Astrocyte (in vitro differentiated cells and primary cell): ENCODE measurements around the gene FNDC3B. TPM values are rescaled to one million over a fixed set of nuclear protein-coding genes. Genes with fewer than 3 reads are reported as not detected.

Source experiments
- DNase-seq: peaks from one replicate; pipeline ENCODE4 v3.0.0-alpha.2; 2010; ENCODE audit warnings: low read depth
- FAIRE-seq: peaks from 2 replicates; lab custom pipeline; 2011; peaks lifted over from hg19 to GRCh38; lab: Jason Lieb, UNC
- H2AFZ ChIP-seq: 2 replicates; pipeline ENCODE4 v1.6.0; 2012; ENCODE audit warnings: low read depth, low read length, inconsistent platforms
- H3K27ac ChIP-seq: 2 replicates; pipeline ENCODE4 v1.5.1; 2011; ENCODE audit warnings: low read depth, low read length, inconsistent platforms
- H3K27me3 ChIP-seq: 2 replicates; pipeline ENCODE4 v1.6.0; 2011; ENCODE audit warnings: low read length, inconsistent platforms; ENCODE audit not compliant: insufficient read depth
- H3K36me3 ChIP-seq: 2 replicates; pipeline ENCODE4 v1.5.1; 2011; ENCODE audit warnings: low read length, inconsistent platforms; ENCODE audit not compliant: insufficient read depth
- H3K4me1 ChIP-seq: 2 replicates; pipeline ENCODE4 v1.5.1; 2011; ENCODE audit warnings: low read length, inconsistent platforms; ENCODE audit not compliant: insufficient read depth
- H3K4me2 ChIP-seq: 2 replicates; pipeline ENCODE4 v1.6.0; 2012; ENCODE audit warnings: low read length, inconsistent platforms
- H3K4me3 ChIP-seq: 2 replicates; pipeline ENCODE4 v1.5.1; 2011; ENCODE audit warnings: low read depth, mild to moderate bottlenecking, low read length, inconsistent platforms; ENCODE audit not compliant: insufficient read depth
- H3K79me2 ChIP-seq: 2 replicates; pipeline ENCODE4 v1.6.0; 2012; ENCODE audit warnings: mild to moderate bottlenecking, low read length, inconsistent platforms; ENCODE audit not compliant: insufficient read depth
- H3K9ac ChIP-seq: 2 replicates; pipeline ENCODE4 v1.6.0; 2012; ENCODE audit warnings: mild to moderate bottlenecking, low read length, inconsistent platforms
- H3K9me3 ChIP-seq: 2 replicates; pipeline ENCODE4 v1.5.1; 2012; ENCODE audit warnings: low read depth, mild to moderate bottlenecking, low read length, inconsistent platforms; ENCODE audit not compliant: insufficient read depth
- H4K20me1 ChIP-seq: 2 replicates; pipeline ENCODE4 v1.6.0; 2012; ENCODE audit warnings: low read length, inconsistent platforms; ENCODE audit not compliant: insufficient read depth
- H3K27ac Mint-ChIP-seq: one replicate; pipeline ENCODE4 v1.8.0; 2021; ENCODE audit warnings: mild to moderate bottlenecking, mixed read lengths; ENCODE audit not compliant: unreplicated experiment
- H3K27me3 Mint-ChIP-seq: one replicate; pipeline ENCODE4 v1.8.0; 2021; ENCODE audit warnings: low read depth, mixed read lengths; ENCODE audit not compliant: unreplicated experiment
- H3K36me3 Mint-ChIP-seq: one replicate; pipeline ENCODE4 v1.8.0; 2021; ENCODE audit warnings: low read depth, mixed read lengths; ENCODE audit not compliant: unreplicated experiment
- H3K4me1 Mint-ChIP-seq: one replicate; pipeline ENCODE4 v1.8.0; 2021; ENCODE audit warnings: low read depth, mixed read lengths; ENCODE audit not compliant: unreplicated experiment
- H3K4me3 Mint-ChIP-seq: one replicate; pipeline ENCODE4 v1.8.0; 2021; ENCODE audit warnings: mild to moderate bottlenecking, moderate library complexity, mixed read lengths; ENCODE audit not compliant: unreplicated experiment
- H3K9me3 Mint-ChIP-seq: one replicate; pipeline ENCODE4 v1.8.0; 2021; ENCODE audit warnings: mild to moderate bottlenecking, mixed read lengths; ENCODE audit not compliant: unreplicated experiment
- CTCF ChIP-seq: IDR thresholded peaks from 2 replicates; pipeline ENCODE4 v1.5.1; 2011; ENCODE audit warnings: low read depth, mild to moderate bottlenecking, inconsistent platforms, low read length, moderate library complexity; ENCODE audit not compliant: insufficient read depth
- EZH2 ChIP-seq: IDR thresholded peaks from 2 replicates; pipeline ENCODE4 v1.6.1; 2012; ENCODE audit warnings: mild to moderate bottlenecking, low read length, inconsistent platforms; ENCODE audit not compliant: insufficient read depth
- total RNA-seq: library from RNA; stranded (reverse); gene quantifications from 2 replicates; pipeline ENCODE4 v1.2.1, GENCODE V29; 2021

The FNDC3B gene
- total RNA-seq, 1 donor from 2014 or later: 327 TPM

GRCh38 chr3:172164620-172165362 lies 125.4 kb downstream of the FNDC3B start:
- no peak for DNase-seq
- Mint-ChIP-seq H3K4me3 (no peak overlapping the region), H3K27ac (peak overlapping the region; percentile 38), H3K4me1 (peaks cover 71% of the 10 kb centered on the region), H3K9me3 (no peaks in the 10 kb centered on the region), H3K36me3 (peaks cover 13% of the 10 kb centered on the region), H3K27me3 (no peaks in the 10 kb centered on the region)
- Histone ChIP-seq H3K4me2 (no peak overlapping the region), H3K27ac (no peak overlapping the region), H3K36me3 (no peaks in the 10 kb centered on the region), H3K4me1 (peaks cover 30% of the 10 kb centered on the region), H3K79me2 (peaks cover 97% of the 10 kb centered on the region), H3K9ac (no peak overlapping the region), H3K9me3 (no peaks in the 10 kb centered on the region), H2AFZ (no peak overlapping the region), H3K4me3 (no peak overlapping the region), H4K20me1 (peaks cover 73% of the 10 kb centered on the region), H3K27me3 (no peaks in the 10 kb centered on the region)
- no peak for FAIRE-seq
- TF ChIP-seq CTCF: no peak
- no peak for TF ChIP-seq EZH2

GRCh38 chr3:172166261-172166660 lies 126.9 kb downstream of the FNDC3B start:
- H3K4me1 ChIP-seq: peaks cover 28% of the 10 kb centered on the region
- Mint-ChIP-seq H3K36me3 (peaks cover 12% of the 10 kb centered on the region), H3K27ac (peak overlapping the region; percentile 77), H3K4me1 (peaks cover 72% of the 10 kb centered on the region), H3K4me3 (no peak overlapping the region), H3K27me3 (no peaks in the 10 kb centered on the region), H3K9me3 (no peaks in the 10 kb centered on the region)
- no peak overlapping the region for H2AFZ ChIP-seq
- no peaks in the 10 kb centered on the region for H3K9me3 ChIP-seq
- TF ChIP-seq CTCF: no peak
- TF ChIP-seq EZH2: no peak
- H3K9ac ChIP-seq: no peak overlapping the region
- H3K27ac ChIP-seq: no peak overlapping the region
- no peak overlapping the region for H3K4me2 ChIP-seq
- H3K4me3 ChIP-seq: no peak overlapping the region
- DNase-seq (peak; percentile 55), FAIRE-seq (no peak)
- peaks cover 97% of the 10 kb centered on the region for H3K79me2 ChIP-seq
- H4K20me1 ChIP-seq: peaks cover 74% of the 10 kb centered on the region
- no peaks in the 10 kb centered on the region for H3K27me3 ChIP-seq
- H3K36me3 ChIP-seq: no peaks in the 10 kb centered on the region

- peaks cover 74% of the 10 kb centered on the region for H4K20me1 ChIP-seq
- H3K27ac Mint-ChIP-seq: no peak overlapping the region
- H3K27ac ChIP-seq: no peak overlapping the region
Observed at GRCh38 chr3:172166890-172167289, 127.5 kb downstream of the FNDC3B start.

More at GRCh38 chr3:172166890-172167289, 127.5 kb downstream of the FNDC3B start:
- no peak overlapping the region for H3K4me3 ChIP-seq
- no peaks in the 10 kb centered on the region for H3K27me3 Mint-ChIP-seq
- H3K9me3 ChIP-seq: no peaks in the 10 kb centered on the region
- FAIRE-seq (no peak), DNase-seq (no peak)
- no peak overlapping the region for H3K9ac ChIP-seq
- H3K4me2 ChIP-seq: no peak overlapping the region
- peaks cover 72% of the 10 kb centered on the region for H3K4me1 Mint-ChIP-seq
- TF ChIP-seq CTCF: no peak
- no peaks in the 10 kb centered on the region for H3K27me3 ChIP-seq
- no peaks in the 10 kb centered on the region for H3K36me3 ChIP-seq
- no peaks in the 10 kb centered on the region for H3K9me3 Mint-ChIP-seq
- H3K79me2 ChIP-seq: peaks cover 97% of the 10 kb centered on the region
- H3K4me1 ChIP-seq: peaks cover 34% of the 10 kb centered on the region
- no peak overlapping the region for H2AFZ ChIP-seq
- H3K36me3 Mint-ChIP-seq: peaks cover 12% of the 10 kb centered on the region
- no peak overlapping the region for H3K4me3 Mint-ChIP-seq
